Activated CD8-positive, alpha-beta T cell treated with anti-CD3 and anti-CD28 coated beads, Interleukin-2, amount 10 ng/mL, durations not matched to agents 7 days and 5 days (primary cell): ENCODE results near the gene TRPC4AP. TPM values are rescaled to one million over a fixed set of nuclear protein-coding genes. Genes with fewer than 3 reads are reported as not detected.
"Not testable (repeated sequence)": the region's sequence is repeated elsewhere in the genome, so short reads cannot be mapped to it uniquely, and the experiment has no call there.

Source experiments
- ATAC-seq: fragments of 150-1000 bp; cut with Tn5 transposase; one replicate; pipeline ENCODE4 v1.10.0; 2021; ENCODE audit warnings: moderate library complexity
- CTCF ChIA-PET: fragments of 350-600 bp; sonication (Branson Sonifier 250); formaldehyde crosslinking; loops from one replicate; lab custom pipeline; 2021; ENCODE audit warnings: antibody characterized with exemption; lab: Charles Lee
- POLR2A ChIA-PET: fragments of 350-600 bp; sonication (Branson Sonifier 250); formaldehyde crosslinking; loops from one replicate; lab custom pipeline; 2021; ENCODE audit warnings: antibody characterized with exemption; lab: Charles Lee
- DNase-seq: peaks from one replicate; pipeline ENCODE4 v3.0.0-alpha.2; 2020
- H3K27ac Mint-ChIP-seq: one replicate; pipeline ENCODE4 v1.8.0; 2021; ENCODE audit warnings: mild to moderate bottlenecking, mixed read lengths
- H3K27me3 Mint-ChIP-seq: one replicate; pipeline ENCODE4 v1.8.0; 2021; ENCODE audit warnings: low read depth, mixed read lengths
- H3K36me3 Mint-ChIP-seq: one replicate; pipeline ENCODE4 v1.8.0; 2021; ENCODE audit warnings: low read depth, mixed read lengths
- H3K4me1 Mint-ChIP-seq: one replicate; pipeline ENCODE4 v1.8.0; 2021; ENCODE audit warnings: low read depth, mixed read lengths
- H3K4me3 Mint-ChIP-seq: one replicate; pipeline ENCODE4 v1.8.0; 2021; ENCODE audit warnings: mild to moderate bottlenecking, mixed read lengths
- H3K9me3 Mint-ChIP-seq: one replicate; pipeline ENCODE4 v1.8.0; 2022; ENCODE audit warnings: mixed read lengths; ENCODE audit not compliant: insufficient read depth
- total RNA-seq, 2 experiments: library from RNA; stranded (reverse); gene quantifications; one replicate each; pipeline ENCODE4 v1.2.3, GENCODE V29; 2021

Gene TRPC4AP
- total RNA-seq, 2 experiments from 2014 or later = 43.2 to 44.6 TPM

DNA sequence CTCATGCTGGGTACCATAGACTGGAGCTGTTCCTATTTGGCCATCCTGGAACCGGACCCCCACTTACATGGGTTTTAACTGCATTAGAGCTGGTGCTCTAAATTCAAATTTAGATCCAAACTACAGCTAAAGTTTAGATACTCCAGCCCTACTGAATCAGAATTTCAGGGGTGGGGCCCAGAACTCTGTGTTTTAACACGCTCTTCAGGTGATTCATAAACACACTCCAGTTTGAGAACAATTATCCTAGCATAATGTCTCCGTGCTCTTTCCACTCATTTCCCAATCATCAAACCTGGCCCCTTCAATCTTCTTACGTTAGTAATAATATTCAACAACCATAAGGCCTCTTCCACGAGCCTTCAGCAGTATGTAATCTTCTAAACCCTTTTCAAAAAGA is 15.3 kb downstream of the TRPC4AP start:
- peaks cover 19% of the 10 kb centered on the region for H3K4me1 Mint-ChIP-seq
- ChIA-PET CTCF (interaction anchor here (1.1 to 1.3 kb wide), 2 partner anchors 11 to 13 kb away, joined by 3 read pairs; no protein-coding TSS in a partner anchor), POLR2A (no interaction called here)
- ATAC-seq (no peak), DNase-seq (no peak)
- peaks cover 56% of the 10 kb centered on the region for H3K36me3 Mint-ChIP-seq
- no peak overlapping the region for H3K4me3 Mint-ChIP-seq
- H3K9me3 Mint-ChIP-seq = peaks cover 1% of the 10 kb centered on the region
- no peaks in the 10 kb centered on the region for H3K27me3 Mint-ChIP-seq
- H3K27ac Mint-ChIP-seq = peak overlapping the region; percentile 51

- CTCF ChIA-PET, H3K27me3 Mint-ChIP-seq, H3K27ac Mint-ChIP-seq, DNase-seq, H3K4me3 Mint-ChIP-seq, H3K9me3 Mint-ChIP-seq, ATAC-seq, POLR2A ChIA-PET: not testable (repeated sequence)
- peaks cover 11% of the 10 kb centered on the region for H3K4me1 Mint-ChIP-seq
- peaks cover 74% of the 10 kb centered on the region for H3K36me3 Mint-ChIP-seq
Measured at GRCh38 chr20:35071436-35072153, 21.0 kb downstream of the TRPC4AP start.

DNA sequence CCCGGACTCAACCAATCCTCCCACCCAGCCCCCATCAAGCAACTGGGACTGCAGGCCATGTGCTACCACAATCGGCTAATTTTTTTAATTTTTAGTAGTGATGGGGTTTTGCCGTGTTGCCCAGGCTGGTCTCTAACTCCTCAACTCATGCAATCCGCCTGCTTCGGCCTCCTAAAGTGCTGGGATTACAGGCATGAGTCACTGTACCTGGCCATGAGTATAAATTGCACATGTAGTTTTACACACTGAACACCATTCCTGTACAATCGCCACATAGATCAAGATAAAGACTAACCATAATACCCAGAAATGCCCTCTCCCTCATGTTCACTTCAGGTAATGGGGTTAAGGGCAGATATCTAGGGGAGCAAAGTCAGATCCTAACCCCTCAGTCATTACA is 26.4 kb downstream of the TRPC4AP start:
- ATAC-seq = no peak
- ChIA-PET CTCF (interaction anchor here (0.8 to 2.2 kb wide), 3 partner anchors 26 to 191 kb away, joined by 3 to 10 read pairs (median 3); no protein-coding TSS in a partner anchor), POLR2A (no interaction called here)
- Mint-ChIP-seq H3K27ac (no peak overlapping the region), H3K4me3 (no peak overlapping the region), H3K4me1 (peaks cover 32% of the 10 kb centered on the region), H3K9me3 (no peaks in the 10 kb centered on the region), H3K27me3 (no peaks in the 10 kb centered on the region), H3K36me3 (peaks cover 40% of the 10 kb centered on the region)
- no peak for DNase-seq

DNA sequence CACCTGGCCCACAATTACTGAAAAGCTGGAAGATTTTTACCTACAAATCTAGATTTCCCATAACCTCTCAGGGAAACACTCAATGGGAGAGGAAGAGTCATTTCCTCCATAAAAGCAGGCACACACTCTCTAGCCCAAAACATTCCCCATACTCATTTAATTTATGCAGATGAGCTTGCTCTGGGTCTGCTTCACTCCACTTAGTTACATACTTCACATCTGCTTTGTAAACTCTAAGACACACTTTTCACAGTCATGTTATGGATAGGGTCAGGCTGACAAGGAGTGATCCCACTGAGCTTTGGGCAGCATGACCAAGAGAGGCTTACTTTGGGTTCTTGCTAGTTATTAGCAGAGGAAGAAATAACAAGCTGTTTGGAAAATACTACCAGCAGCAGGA is 27.4 kb downstream of the TRPC4AP start:
- no peak for DNase-seq
- Mint-ChIP-seq H3K4me1 (peaks cover 29% of the 10 kb centered on the region), H3K36me3 (peaks cover 40% of the 10 kb centered on the region), H3K27me3 (no peaks in the 10 kb centered on the region), H3K9me3 (no peaks in the 10 kb centered on the region), H3K27ac (no peak overlapping the region), H3K4me3 (no peak overlapping the region)
- no peak for ATAC-seq
- ChIA-PET CTCF (interaction anchor here (0.5 to 2.2 kb wide), 6 partner anchors 12 to 190 kb away, joined by 3 to 10 read pairs (median 3); no protein-coding TSS in a partner anchor), POLR2A (interaction anchor here (0.5 kb wide), 1 partner anchor 9 kb away, joined by 3 read pairs; no protein-coding TSS in a partner anchor)

DNA sequence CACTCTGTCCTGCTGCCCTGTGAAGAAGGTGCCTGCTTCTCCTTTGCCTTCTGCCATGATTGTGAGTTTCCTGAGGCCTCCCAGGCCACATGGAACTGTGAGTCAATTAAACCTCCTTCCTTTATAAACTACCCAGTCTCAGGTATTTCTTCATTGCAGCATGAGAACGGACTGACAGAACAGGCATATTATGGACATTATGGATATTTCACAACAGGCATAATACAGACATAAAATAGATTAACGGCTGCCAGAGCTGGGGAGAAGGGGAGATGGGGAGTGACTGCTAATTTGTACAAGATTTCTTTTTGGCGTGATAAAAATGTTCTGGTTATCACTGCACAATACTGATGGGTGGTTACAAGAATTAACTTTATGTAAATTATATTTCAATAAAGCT is 29.4 kb downstream of the TRPC4AP start:
- no peaks in the 10 kb centered on the region for H3K27me3 Mint-ChIP-seq
- DNase-seq (no peak), ATAC-seq (no peak)
- peaks cover 30% of the 10 kb centered on the region for H3K4me1 Mint-ChIP-seq
- peak overlapping the region; percentile 54 for H3K27ac Mint-ChIP-seq
- POLR2A ChIA-PET = no interaction called here
- no peaks in the 10 kb centered on the region for H3K9me3 Mint-ChIP-seq
- no peak overlapping the region for H3K4me3 Mint-ChIP-seq
- CTCF ChIA-PET = interaction anchor here (1.1 kb wide), 1 partner anchor 206 kb away, joined by 3 read pairs; no protein-coding TSS in a partner anchor
- peaks cover 49% of the 10 kb centered on the region for H3K36me3 Mint-ChIP-seq

DNA sequence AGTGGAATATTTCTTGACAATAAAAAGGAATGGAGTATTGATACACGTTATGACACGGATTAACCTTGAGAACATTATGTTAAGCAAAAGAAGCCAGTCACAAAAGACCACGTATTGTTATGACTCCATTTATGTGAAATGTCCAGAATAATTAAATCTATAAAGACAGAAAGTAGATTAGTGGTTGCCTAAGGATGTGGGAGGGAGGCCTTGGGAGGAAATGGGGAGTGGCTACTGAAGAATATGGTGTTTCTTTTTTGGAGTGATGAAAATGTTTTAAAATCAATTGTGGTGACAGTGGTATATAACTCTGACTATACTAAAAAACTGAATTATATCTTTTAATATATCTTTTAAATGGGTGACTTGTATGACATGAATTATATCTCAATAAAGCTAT is 30.1 kb downstream of the TRPC4AP start:
- Mint-ChIP-seq H3K4me3 (no peak overlapping the region), H3K9me3 (no peaks in the 10 kb centered on the region), H3K4me1 (peaks cover 28% of the 10 kb centered on the region), H3K36me3 (peaks cover 43% of the 10 kb centered on the region), H3K27ac (no peak overlapping the region), H3K27me3 (no peaks in the 10 kb centered on the region)
- no peak for ATAC-seq
- DNase-seq = no peak
- POLR2A ChIA-PET = no interaction called here
- CTCF ChIA-PET = no interaction called here

DNA sequence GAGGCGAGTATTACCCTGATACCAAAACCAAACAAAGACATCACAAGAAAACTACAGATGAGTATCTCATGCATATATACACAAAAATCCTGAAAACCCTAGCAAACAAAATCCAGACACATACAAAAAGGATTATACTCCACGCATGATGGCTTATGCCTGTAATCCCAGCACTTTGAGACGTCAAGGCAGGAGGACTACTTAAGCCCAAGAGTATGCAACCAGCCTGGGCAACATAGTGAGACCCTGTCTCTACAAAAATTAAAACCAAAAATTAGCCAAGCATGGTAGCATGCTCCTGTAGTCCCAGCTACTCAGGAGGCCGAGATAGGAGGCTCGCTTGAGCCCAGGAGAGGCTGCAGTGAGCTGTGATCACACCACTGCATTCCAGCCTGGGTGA is 32.4 kb downstream of the TRPC4AP start:
- peaks cover 52% of the 10 kb centered on the region for H3K36me3 Mint-ChIP-seq
- POLR2A ChIA-PET = no interaction called here

GRCh38 chr20:35059612-35060011 is 33.0 kb downstream of the TRPC4AP start:
- Mint-ChIP-seq H3K27me3 (no peaks in the 10 kb centered on the region), H3K36me3 (peaks cover 58% of the 10 kb centered on the region), H3K4me1 (peaks cover 45% of the 10 kb centered on the region), H3K27ac (no peak overlapping the region), H3K4me3 (no peak overlapping the region), H3K9me3 (no peaks in the 10 kb centered on the region)
- ChIA-PET POLR2A (no interaction called here), CTCF (no interaction called here)
- DNase-seq = no peak
- no peak for ATAC-seq

More for the DNA sequence above, 32.4 kb downstream of the TRPC4AP start:
- H3K27ac Mint-ChIP-seq = no peak overlapping the region
- CTCF ChIA-PET = interaction anchor here (0.6 kb wide), 1 partner anchor 727 kb away, joined by 3 read pairs; no protein-coding TSS in a partner anchor
- H3K9me3 Mint-ChIP-seq = no peaks in the 10 kb centered on the region
- H3K4me3 Mint-ChIP-seq = no peak overlapping the region
- ATAC-seq (no peak), DNase-seq (no peak)
- H3K27me3 Mint-ChIP-seq = no peaks in the 10 kb centered on the region
- H3K4me1 Mint-ChIP-seq = peaks cover 39% of the 10 kb centered on the region

DNA sequence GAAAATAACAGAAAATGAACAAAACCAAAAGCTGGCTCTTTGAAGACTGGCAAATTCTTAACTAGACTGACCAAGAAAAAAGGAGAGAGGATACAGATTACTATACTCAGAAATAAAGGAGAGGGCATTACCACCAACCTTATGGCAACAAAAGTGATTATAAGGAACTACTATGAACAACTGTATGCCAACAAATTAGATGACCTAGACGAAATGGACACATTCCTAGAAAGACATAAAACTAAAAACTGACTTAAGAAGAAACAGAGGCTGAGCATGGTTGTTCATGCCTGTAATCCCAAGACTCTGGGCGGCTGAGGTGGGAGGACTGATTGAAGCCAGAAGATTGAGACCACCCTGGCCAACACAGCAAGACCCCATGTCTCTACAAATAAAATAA is 33.5 kb downstream of the TRPC4AP start:
- H3K36me3 Mint-ChIP-seq = peaks cover 62% of the 10 kb centered on the region
- H3K4me3 Mint-ChIP-seq = no peak overlapping the region
- CTCF ChIA-PET = no interaction called here
- no peaks in the 10 kb centered on the region for H3K9me3 Mint-ChIP-seq
- DNase-seq (no peak), ATAC-seq (no peak)
- no peak overlapping the region for H3K27ac Mint-ChIP-seq
- H3K27me3 Mint-ChIP-seq = no peaks in the 10 kb centered on the region
- POLR2A ChIA-PET = interaction anchor here (0.6 kb wide), 1 partner anchor 121 kb away, joined by 3 read pairs; no protein-coding TSS in a partner anchor
- peaks cover 49% of the 10 kb centered on the region for H3K4me1 Mint-ChIP-seq

DNA sequence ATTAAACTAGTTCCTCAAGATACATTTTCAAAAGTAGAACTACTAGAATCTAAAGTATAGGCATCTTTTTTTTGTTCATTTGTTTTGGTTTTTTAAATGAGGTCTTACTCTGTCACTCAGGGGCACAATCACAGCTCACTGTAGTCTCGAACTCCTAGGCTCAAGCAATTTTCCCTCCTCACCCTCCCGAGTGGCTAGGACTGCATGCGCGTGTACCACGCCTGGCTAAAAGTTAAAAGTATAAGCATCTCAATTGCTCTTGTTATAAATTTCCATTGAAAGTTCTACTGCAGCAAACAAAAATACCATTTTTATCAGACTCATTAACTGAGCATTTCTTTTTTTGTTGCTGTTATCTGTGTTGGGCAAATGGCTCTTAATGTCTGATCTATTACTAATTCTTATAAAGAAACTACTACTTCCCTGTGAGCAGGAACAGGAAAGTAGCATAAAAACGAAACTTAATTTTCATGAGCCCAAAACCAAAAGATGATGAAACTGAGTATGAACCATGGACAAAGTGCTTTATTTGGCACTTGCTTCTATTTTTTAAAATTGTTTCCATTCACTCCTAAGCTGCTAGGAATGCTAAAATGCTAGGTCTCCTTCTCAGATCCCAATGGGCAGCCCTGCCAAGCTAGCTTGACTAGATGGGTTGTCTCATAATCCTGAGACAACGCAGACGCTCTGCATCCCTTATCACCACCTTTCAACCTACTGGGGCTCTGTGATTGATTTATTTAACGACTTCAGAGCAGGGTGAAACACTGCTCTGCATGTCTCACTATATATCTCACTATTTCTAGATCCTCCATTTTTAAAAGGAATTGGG is 36.9 kb downstream of the TRPC4AP start:
- POLR2A ChIA-PET = no interaction called here
- no peaks in the 10 kb centered on the region for H3K27me3 Mint-ChIP-seq
- no peaks in the 10 kb centered on the region for H3K9me3 Mint-ChIP-seq
- ATAC-seq (peak; percentile 57), DNase-seq (no peak)
- CTCF ChIA-PET = interaction anchor here (0.9 kb wide), 1 partner anchor 9 kb away, joined by 3 read pairs; no protein-coding TSS in a partner anchor
- peak overlapping the region; percentile 91 for H3K27ac Mint-ChIP-seq
- peaks cover 31% of the 10 kb centered on the region for H3K4me1 Mint-ChIP-seq
- H3K36me3 Mint-ChIP-seq = peaks cover 58% of the 10 kb centered on the region
- H3K4me3 Mint-ChIP-seq = peak overlapping the region; percentile 52

DNA sequence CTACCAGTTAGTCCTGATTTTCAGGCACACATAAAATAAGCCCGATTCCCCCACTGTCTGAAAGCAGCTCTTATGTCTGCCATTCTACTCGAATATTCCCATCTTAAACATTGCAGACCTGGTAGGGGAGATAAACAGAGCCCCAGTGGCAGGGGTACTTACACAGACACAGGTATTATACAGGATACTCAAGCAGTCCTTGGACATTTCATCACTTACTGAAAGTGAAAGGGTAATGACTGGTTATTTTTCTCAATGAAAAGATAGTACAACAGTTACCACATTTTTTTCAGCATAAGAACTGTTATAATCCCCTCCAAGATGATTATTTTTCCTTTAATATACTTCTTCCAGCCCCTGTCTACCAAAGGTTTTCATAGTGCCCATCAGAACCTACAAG is 37.8 kb downstream of the TRPC4AP start:
- Mint-ChIP-seq H3K4me3 (no peak overlapping the region), H3K27ac (peak overlapping the region; percentile 91), H3K9me3 (no peaks in the 10 kb centered on the region), H3K36me3 (peaks cover 58% of the 10 kb centered on the region), H3K27me3 (no peaks in the 10 kb centered on the region), H3K4me1 (peaks cover 31% of the 10 kb centered on the region)
- CTCF ChIA-PET = interaction anchor here (0.9 to 1.1 kb wide), 2 partner anchors 8 to 41 kb away, joined by 3 to 5 read pairs; no protein-coding TSS in a partner anchor
- DNase-seq (no peak), ATAC-seq (no peak)
- POLR2A ChIA-PET = interaction anchor here (0.6 kb wide), 1 partner anchor 285 kb away, joined by 3 read pairs; no protein-coding TSS in a partner anchor
